Epithelial cell of proximal tubule (primary cell): Measurements from ENCODE around the gene MLIP. TPM values are rescaled to one million over a fixed set of nuclear protein-coding genes. Genes with fewer than 3 reads are reported as not detected.
"Not testable (repeated sequence)": the region's sequence is repeated elsewhere in the genome, so short reads cannot be mapped to it uniquely, and the experiment has no call there.

Experiments
- DNase-seq: peaks from one replicate; pipeline ENCODE4 v3.0.0-alpha.2; 2011; ENCODE audit warnings: low read depth
- H3K4me3 ChIP-seq: 2 replicates; pipeline ENCODE4 v1.5.1; 2011; ENCODE audit warnings: low read depth, mild to moderate bottlenecking, low read length
- total RNA-seq: library from RNA; depleted of rRNA; stranded (reverse); fragments of >200 nt; gene quantifications from 2 replicates; pipeline ENCODE4 v1.2.3, GENCODE V29; 2015
- TF ChIP-seq, protein P1 (sequence below): conservative IDR thresholded peaks from 2 replicates; pipeline ENCODE4 v1.5.1; 2012; ENCODE audit warnings: low read depth, mild to moderate bottlenecking, low read length

Gene MLIP
- total RNA-seq, 1 donor from 2014 or later, result not detected

DNA sequence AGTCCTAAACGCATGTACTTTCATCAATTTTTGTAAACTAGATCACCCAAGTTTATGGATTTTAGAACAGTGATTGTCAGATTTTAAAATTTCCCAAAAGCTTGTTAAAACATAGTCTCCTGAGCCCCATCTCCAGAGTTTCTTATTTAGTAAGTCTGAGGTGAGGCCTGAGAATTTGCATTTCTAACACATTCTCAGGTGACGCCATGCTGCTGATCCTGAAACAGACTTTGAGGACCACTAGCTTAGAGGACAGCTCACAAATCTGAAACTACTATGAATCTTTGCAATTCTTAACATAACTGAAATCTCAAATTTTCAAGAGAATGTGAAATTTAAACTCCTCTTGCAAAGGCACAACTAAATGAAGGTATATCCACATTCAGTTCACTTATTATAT is 37.8 kb upstream of the MLIP start:
- TF ChIP-seq, protein P1, sequence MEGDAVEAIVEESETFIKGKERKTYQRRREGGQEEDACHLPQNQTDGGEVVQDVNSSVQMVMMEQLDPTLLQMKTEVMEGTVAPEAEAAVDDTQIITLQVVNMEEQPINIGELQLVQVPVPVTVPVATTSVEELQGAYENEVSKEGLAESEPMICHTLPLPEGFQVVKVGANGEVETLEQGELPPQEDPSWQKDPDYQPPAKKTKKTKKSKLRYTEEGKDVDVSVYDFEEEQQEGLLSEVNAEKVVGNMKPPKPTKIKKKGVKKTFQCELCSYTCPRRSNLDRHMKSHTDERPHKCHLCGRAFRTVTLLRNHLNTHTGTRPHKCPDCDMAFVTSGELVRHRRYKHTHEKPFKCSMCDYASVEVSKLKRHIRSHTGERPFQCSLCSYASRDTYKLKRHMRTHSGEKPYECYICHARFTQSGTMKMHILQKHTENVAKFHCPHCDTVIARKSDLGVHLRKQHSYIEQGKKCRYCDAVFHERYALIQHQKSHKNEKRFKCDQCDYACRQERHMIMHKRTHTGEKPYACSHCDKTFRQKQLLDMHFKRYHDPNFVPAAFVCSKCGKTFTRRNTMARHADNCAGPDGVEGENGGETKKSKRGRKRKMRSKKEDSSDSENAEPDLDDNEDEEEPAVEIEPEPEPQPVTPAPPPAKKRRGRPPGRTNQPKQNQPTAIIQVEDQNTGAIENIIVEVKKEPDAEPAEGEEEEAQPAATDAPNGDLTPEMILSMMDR, result no peak
- no peak for DNase-seq
- no peak overlapping the region for H3K4me3 ChIP-seq

DNA sequence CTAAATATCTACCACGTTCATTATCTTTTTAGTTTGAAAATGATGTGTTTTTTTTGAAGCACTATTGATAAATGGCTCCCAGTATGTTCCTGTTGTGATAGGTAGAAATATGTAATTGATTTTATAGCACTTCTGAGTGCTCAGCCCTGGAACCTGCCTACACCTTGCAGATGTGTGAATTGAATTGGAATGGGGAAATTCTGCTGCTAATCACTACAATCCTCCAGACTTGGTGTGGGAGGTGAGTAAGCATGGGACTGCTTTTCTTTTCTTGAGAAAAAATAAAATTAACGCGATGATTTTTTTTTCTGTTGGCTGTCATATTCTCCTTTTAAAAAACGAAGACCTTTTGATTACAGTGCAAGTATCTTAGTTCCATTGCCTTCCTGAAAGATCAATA is 37.1 kb upstream of the MLIP start:
- TF ChIP-seq, protein P1, result no peak
- H3K4me3 ChIP-seq, result no peak overlapping the region
- no peak for DNase-seq

DNA sequence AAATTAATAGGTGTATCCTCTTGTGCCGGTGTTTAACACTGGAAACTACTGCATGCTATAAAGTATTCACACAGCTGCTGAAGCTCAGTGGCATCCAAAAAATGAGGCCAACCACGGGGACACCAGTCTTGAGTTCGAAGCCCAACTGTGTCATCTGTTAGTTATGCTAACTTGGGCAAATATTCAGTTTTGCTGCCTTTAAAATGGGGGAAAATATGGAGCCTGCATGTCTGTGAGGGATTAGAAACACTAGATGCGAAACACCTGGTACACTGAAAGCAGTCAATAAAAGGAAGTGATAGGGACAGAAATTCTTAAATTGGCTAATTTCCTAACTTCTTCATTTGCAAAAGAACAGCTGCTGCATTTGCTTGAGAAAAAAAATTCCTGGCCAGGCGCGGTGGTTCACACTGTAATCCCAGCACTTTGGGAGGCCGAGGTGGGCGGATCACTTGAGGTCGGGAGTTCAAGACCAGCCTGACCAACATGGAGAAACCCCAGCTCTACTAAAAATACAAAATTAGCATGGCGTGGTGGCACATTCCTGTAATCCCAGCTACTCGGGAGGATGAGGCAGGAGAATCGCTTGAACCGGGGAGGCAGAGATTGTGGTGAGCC is 36.6 kb upstream of the MLIP start:
- no peak for DNase-seq
- TF ChIP-seq, protein P1, result no peak
- H3K4me3 ChIP-seq, result no peak overlapping the region

DNA sequence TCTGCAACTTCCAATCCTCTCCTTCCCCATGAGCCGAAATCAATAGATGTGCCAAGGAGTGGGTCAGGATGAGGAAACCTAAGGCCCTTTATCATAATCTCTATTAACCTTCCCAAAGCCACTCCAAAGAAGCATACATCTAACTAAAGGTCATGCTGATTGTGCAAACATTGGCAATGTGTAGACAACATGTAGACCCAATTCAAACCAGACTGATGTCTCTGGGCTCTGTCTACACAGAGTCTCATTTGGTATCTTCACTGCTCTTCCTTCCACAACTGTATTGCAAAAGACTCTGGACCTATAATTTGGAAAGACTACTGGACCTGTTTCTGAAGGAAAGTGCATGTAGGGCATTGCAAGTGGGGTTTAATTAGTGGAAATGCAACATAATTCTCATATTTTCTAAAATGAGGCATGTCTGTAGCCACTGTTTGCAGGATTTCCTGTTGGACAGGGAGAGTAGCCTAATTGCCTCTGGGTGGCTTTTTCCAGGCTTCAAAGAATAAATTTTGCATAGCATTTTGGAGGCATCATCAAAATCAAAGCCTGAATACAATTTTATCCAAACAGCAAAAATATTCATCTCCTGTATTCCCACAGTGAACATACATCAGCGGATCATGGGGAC is 35.0 kb upstream of the MLIP start:
- no peak overlapping the region for H3K4me3 ChIP-seq
- TF ChIP-seq, protein P1, result no peak
- DNase-seq, result no peak

DNA sequence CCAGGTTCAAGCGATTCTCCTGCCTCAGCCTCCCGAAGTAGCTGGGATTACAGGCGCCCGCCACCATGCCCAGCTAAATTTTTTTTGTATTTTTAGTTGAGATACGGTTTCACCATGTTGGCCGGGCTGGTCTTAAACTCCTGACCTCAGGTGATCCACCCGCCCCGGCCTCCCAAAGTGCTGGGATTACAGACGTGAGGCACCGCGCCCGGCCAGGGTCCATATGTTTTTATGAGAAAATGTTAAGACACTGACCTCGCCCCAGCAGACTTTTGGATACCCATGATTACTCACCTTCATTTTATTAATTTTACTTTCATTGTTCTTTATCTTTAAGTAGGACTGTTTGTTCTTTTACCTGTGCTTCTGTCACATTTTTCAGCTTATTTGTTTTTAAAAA is 29.7 kb upstream of the MLIP start:
- not testable (repeated sequence) for DNase-seq, H3K4me3 ChIP-seq

DNA sequence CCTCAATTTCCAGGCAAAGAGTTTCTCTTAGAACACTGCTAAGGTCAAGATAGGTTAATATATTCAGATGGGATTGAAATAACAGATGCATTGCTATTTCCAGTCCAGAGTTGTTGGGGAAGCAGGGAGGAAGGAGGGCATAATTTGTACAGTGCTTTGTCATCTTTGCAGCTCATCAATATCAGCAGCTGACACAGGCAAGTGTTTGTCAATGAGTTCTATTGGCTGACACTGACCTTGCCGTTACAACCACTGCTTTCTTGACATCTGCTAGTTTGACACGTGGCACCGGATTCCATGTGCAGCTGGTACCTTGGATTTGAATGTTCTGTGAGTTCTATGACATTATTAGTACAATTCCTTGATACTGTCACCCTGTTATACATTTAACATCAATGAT is 28.0 kb upstream of the MLIP start:
- H3K4me3 ChIP-seq, result no peak overlapping the region
- TF ChIP-seq, protein P1, result no peak
- DNase-seq, result no peak

DNA sequence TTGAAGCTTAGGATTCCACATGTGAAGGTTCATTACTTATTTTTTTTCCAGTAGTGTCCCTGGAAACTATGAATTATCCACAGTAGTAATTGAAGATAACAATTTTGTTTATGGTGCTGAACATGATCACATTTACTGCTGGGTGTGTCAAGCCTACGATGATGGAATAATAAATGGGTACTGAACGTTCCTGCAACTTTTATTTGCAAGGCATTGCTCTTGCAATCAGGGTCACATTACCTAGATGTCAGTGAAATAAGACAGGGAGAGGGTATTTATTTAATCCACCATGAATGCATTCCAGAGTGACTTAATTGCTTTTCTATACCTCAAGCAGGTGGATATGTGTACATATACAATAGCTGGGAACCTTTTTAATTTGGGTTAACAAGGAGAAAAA is 27.0 kb upstream of the MLIP start:
- TF ChIP-seq, protein P1, result no peak
- H3K4me3 ChIP-seq, result no peak overlapping the region
- no peak for DNase-seq
